Activated CD4-positive, alpha-beta memory T cell treated with anti-CD3 and anti-CD28 coated beads for 36 hours (primary cell): ENCODE measurements around the gene ZNF827. TPM values are rescaled to one million over a fixed set of nuclear protein-coding genes. Genes with fewer than 3 reads are reported as not detected.
A peak's percentile ranks its signal among the peaks of the same experiment; 100 is the strongest.

ENCODE experiments used
- CTCF ChIA-PET: fragments of 350-600 bp; sonication (Branson Sonifier 250); formaldehyde crosslinking; loops from one replicate; lab custom pipeline; 2021; ENCODE audit warnings: antibody characterized with exemption, inconsistent platforms; lab: Charles Lee
- POLR2A ChIA-PET: fragments of 350-600 bp; sonication (Branson Sonifier 250); formaldehyde crosslinking; loops from one replicate; lab custom pipeline; 2021; ENCODE audit warnings: antibody characterized with exemption; lab: Charles Lee
- DNase-seq: peaks from one replicate; pipeline ENCODE4 v3.0.0-alpha.2; 2020
- H3K27ac Mint-ChIP-seq: one replicate; pipeline ENCODE4 v1.8.0; 2021; ENCODE audit warnings: mixed read lengths
- H3K27me3 Mint-ChIP-seq: one replicate; pipeline ENCODE4 v1.8.0; 2021; ENCODE audit warnings: mixed read lengths
- H3K36me3 Mint-ChIP-seq: one replicate; pipeline ENCODE4 v1.8.0; 2021; ENCODE audit warnings: mixed read lengths
- H3K4me1 Mint-ChIP-seq: one replicate; pipeline ENCODE4 v1.8.0; 2021; ENCODE audit warnings: low read depth, mixed read lengths
- H3K4me3 Mint-ChIP-seq: one replicate; pipeline ENCODE4 v1.8.0; 2021; ENCODE audit warnings: mild to moderate bottlenecking, mixed read lengths
- H3K9me3 Mint-ChIP-seq: one replicate; pipeline ENCODE4 v1.8.0; 2021; ENCODE audit warnings: mixed read lengths
- intact Hi-C: fragments of 100-400 bp; cut with micrococcal nuclease; formaldehyde crosslinking; loops from one replicate; pipeline ENCODE4 v1.15.1; 2023
- total RNA-seq, 2 experiments: library from RNA; stranded (reverse); gene quantifications; one replicate each; pipeline ENCODE4 v1.2.3, GENCODE V29; 2021

ZNF827 gene
- 10 to 100 TPM; 17.3 to 17.7 TPM for total RNA-seq

DNA sequence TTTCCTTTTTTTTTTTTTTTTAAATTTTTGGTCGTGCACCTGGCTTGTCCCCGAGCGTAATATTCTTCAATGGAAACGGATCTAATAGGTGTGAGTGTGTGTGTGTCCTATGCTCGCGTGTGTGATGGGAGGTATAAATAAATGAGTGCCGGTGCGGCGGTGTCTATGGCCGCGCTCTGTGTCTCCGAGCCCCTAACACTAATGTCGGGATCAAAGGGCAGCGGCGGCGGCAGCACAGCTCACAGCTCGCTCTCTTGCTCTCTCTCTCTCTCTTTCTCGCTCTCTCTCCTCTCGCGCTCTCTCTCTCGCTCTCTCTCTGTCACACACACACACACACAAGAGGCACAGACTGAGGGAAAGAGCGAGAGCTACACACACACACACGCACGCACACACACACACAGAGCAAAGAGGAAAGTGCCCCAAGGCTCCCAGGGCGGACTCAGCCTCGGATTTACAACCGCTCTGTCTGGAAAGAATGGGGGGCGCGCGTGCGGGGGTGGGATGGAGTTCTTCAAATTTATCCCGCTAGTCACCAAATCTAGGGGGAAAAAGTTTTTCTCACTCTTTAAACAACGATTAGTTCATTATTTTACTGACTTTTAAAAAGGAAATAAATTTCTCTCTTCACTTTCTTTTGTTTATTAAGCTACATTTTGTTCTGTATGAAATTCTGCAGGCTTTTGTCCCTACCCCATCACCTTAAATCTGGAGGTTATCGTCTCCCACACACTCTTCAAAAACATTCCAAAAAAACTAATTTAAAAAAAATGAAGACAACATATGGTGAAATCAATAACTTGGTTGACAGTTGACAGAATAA, at the start of gene ZNF827:
Gene ZNF827, minus strand, starts transcription at position 206 of the 823 bp plus-strand sequence. CDS start 416 bp downstream, outside the sequence.
- H3K36me3 Mint-ChIP-seq, result peaks cover 5% of the 10 kb centered on the region
- ChIA-PET CTCF (interaction anchor here (0.5 to 1.7 kb wide), 4 partner anchors 11 to 322 kb away, joined by 3 to 5 read pairs (median 4); no protein-coding TSS in a partner anchor), POLR2A (interaction anchor here (1.1 to 1.9 kb wide), 3 partner anchors 131 to 320 kb away, joined by 3 to 7 read pairs (median 6); partner anchors contain the start of gene MMAA)
- no peaks in the 10 kb centered on the region for H3K9me3 Mint-ChIP-seq
- peak within 1 kb of the TSS; percentile 94 for H3K4me3 Mint-ChIP-seq
- H3K27me3 Mint-ChIP-seq, result peaks cover 1% of the 10 kb centered on the region
- H3K4me1 Mint-ChIP-seq, result peaks cover 38% of the 10 kb centered on the region
- intact Hi-C loops, result loop anchor here (1.0 to 5.0 kb wide), 9 partner anchors 18 to 842 kb away; partner anchors contain the start of genes ABCE1, ANAPC10, LSM6 and SLC10A7
- H3K27ac Mint-ChIP-seq, result peak within 1 kb of the TSS; percentile 97
- peak; percentile 81 for DNase-seq

DNA sequence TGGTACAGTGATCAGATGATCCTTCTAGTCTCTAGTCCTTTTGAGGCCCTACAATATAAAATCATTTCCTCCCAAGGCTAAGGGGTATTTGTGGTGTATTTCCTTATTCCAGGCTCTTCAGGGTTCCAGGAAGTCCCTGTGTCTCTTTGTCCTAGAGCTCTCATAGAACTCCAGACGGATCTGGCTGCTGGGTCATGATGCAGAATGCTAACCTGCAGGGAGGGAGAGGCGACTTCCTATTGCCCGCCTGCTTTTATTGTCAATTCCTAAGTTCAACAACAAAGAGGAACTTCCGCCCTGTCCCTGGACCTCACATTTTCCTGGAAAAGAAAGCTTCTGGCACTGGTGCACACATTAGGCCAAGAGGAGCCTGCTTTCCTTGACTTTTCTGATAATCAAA, 45.9 kb upstream of the ZNF827 start:
- Mint-ChIP-seq H3K4me3 (no peak overlapping the region), H3K4me1 (no peaks in the 10 kb centered on the region), H3K9me3 (no peaks in the 10 kb centered on the region), H3K36me3 (no peaks in the 10 kb centered on the region), H3K27ac (no peak overlapping the region), H3K27me3 (no peaks in the 10 kb centered on the region)
- no peak for DNase-seq
- ChIA-PET POLR2A (no interaction called here), CTCF (no interaction called here)
- intact Hi-C loops, result no loop called here

- Mint-ChIP-seq H3K4me1 (no peaks in the 10 kb centered on the region), H3K9me3 (no peaks in the 10 kb centered on the region), H3K27me3 (no peaks in the 10 kb centered on the region), H3K27ac (no peak overlapping the region), H3K36me3 (no peaks in the 10 kb centered on the region), H3K4me3 (no peak overlapping the region)
- POLR2A ChIA-PET, result no interaction called here
- no peak for DNase-seq
- CTCF ChIA-PET, result no interaction called here
- intact Hi-C loops, result no loop called here
Measured at GRCh38 chr4:145982791-145983190, 44.2 kb upstream of the ZNF827 start.

DNA sequence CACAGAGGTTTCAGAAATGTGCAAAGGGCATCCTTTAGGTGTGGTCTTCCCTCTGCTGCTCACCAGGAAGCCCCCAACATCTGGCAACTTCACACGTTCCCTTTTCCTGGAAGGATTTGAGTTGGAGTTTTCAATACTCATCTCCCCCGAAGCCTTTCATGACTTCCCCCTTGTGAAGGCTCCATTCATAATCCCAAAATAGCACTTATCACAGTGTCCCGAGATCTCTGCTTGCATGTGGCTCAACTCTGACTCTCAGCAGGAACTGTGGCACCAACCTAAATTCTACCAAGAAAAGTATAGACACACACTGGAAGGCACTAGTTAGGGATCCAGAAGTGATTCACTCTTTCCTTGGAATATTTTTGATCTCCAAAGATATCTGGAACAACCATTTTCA, 40.5 kb upstream of the ZNF827 start:
- no peak for DNase-seq
- ChIA-PET CTCF (no interaction called here), POLR2A (no interaction called here)
- Mint-ChIP-seq H3K4me1 (no peaks in the 10 kb centered on the region), H3K27ac (no peak overlapping the region), H3K27me3 (peaks cover 4% of the 10 kb centered on the region), H3K4me3 (no peak overlapping the region), H3K36me3 (no peaks in the 10 kb centered on the region), H3K9me3 (no peaks in the 10 kb centered on the region)
- intact Hi-C loops, result no loop called here

DNA sequence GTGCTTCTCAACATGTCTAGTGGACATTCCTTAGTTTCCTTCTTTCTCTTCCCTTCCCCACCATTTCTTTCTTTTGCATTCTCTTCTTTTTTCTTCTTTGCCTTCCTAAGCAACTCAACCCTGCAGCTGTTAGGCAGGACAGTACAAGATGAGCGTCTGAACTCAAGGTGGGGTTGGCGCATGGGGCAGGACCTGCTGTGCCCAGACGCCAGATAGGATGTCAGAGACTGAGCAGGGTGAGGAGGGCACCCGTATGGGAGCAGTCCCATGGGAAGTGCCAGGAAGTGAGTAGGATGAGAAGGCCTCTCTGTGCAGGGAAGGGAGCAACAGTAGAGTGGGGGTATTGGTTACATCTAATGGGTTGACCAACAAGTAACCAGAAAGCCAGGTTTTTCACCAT, 38.1 kb upstream of the ZNF827 start:
- intact Hi-C loops, result no loop called here
- peaks cover 4% of the 10 kb centered on the region for H3K27me3 Mint-ChIP-seq
- H3K4me3 Mint-ChIP-seq, result no peak overlapping the region
- POLR2A ChIA-PET, result no interaction called here
- CTCF ChIA-PET, result no interaction called here
- no peaks in the 10 kb centered on the region for H3K4me1 Mint-ChIP-seq
- no peaks in the 10 kb centered on the region for H3K36me3 Mint-ChIP-seq
- no peak for DNase-seq
- no peaks in the 10 kb centered on the region for H3K9me3 Mint-ChIP-seq
- no peak overlapping the region for H3K27ac Mint-ChIP-seq

DNA sequence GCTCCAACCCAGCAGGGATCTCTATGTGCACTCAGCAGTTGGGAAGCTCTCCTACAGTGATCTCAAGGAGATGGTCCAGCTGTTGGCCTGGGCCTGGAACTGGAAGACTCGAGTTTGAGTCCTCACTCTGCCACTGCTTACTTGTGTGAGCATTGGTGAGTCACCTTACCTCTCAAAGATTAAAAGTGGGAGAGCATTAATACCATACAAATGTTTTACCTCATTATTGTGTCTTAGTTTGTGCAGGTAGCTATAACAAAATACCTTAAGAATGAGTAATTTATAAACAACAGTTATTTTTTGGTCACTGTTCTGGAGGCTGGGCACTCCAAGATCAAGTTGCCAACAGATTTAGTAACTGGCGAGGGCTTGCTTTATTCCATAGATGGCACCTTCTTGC, 21.4 kb upstream of the ZNF827 start:
- no peak overlapping the region for H3K4me3 Mint-ChIP-seq
- H3K27ac Mint-ChIP-seq, result no peak overlapping the region
- H3K27me3 Mint-ChIP-seq, result peaks cover 10% of the 10 kb centered on the region
- CTCF ChIA-PET, result no interaction called here
- peaks cover 5% of the 10 kb centered on the region for H3K9me3 Mint-ChIP-seq
- H3K36me3 Mint-ChIP-seq, result no peaks in the 10 kb centered on the region
- no peak for DNase-seq
- intact Hi-C loops, result no loop called here
- H3K4me1 Mint-ChIP-seq, result peaks cover 4% of the 10 kb centered on the region
- POLR2A ChIA-PET, result no interaction called here

DNA sequence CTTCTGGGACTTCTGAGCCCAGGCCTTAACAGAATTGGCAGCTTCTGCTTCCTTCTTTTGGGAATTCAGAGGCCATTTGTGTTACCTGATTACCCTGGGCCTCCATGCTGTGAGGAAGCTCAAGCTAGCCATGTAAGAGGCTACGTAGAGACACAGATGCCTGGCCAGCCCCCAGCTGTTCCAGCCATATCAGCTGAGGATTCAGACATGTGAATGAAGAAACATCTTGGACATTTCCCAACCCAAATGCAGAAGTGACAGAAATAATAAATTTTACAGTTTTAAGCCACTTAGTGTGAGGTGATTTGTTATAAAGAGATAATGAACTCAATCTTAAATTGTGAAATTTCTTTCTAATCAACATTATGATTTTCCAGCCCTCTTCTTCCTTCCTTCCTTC, 18.7 kb upstream of the ZNF827 start:
- no peaks in the 10 kb centered on the region for H3K36me3 Mint-ChIP-seq
- H3K4me1 Mint-ChIP-seq, result peaks cover 4% of the 10 kb centered on the region
- no peak overlapping the region for H3K27ac Mint-ChIP-seq

GRCh38 chr4:145956288-145956890, 17.8 kb upstream of the ZNF827 start:
- peak; percentile 17 for DNase-seq
- Mint-ChIP-seq H3K36me3 (no peaks in the 10 kb centered on the region), H3K27me3 (peaks cover 9% of the 10 kb centered on the region), H3K27ac (no peak overlapping the region), H3K4me1 (peaks cover 4% of the 10 kb centered on the region), H3K9me3 (peaks cover 5% of the 10 kb centered on the region), H3K4me3 (no peak overlapping the region)
- CTCF ChIA-PET, result interaction anchor here (1.0 to 1.6 kb wide), 3 partner anchors 14 to 339 kb away, joined by 4 to 8 read pairs (median 5); no protein-coding TSS in a partner anchor
- intact Hi-C loops, result loop anchor here (2.0 to 10.0 kb wide), 3 partner anchors 18 to 1138 kb away; partner anchors contain the start of gene ZNF827
- POLR2A ChIA-PET, result no interaction called here

More for the DNA sequence above, 18.7 kb upstream of the ZNF827 start:
- DNase-seq, result no peak
- ChIA-PET CTCF (interaction anchor here (1.6 kb wide), 1 partner anchor 340 kb away, joined by 5 read pairs; no protein-coding TSS in a partner anchor), POLR2A (no interaction called here)
- intact Hi-C loops, result loop anchor here (2.0 to 10.0 kb wide), 3 partner anchors 19 to 1137 kb away; partner anchors contain the start of gene ZNF827
- Mint-ChIP-seq H3K4me3 (no peak overlapping the region), H3K9me3 (peaks cover 5% of the 10 kb centered on the region), H3K27me3 (peaks cover 9% of the 10 kb centered on the region)

- Mint-ChIP-seq H3K4me1 (peaks cover 4% of the 10 kb centered on the region), H3K27me3 (peaks cover 8% of the 10 kb centered on the region), H3K4me3 (no peak overlapping the region), H3K36me3 (no peaks in the 10 kb centered on the region), H3K27ac (no peak overlapping the region), H3K9me3 (peaks cover 5% of the 10 kb centered on the region)
- CTCF ChIA-PET, result no interaction called here
- intact Hi-C loops, result loop anchor here (5.0 to 10.0 kb wide), 2 partner anchors 962 to 1140 kb away; no protein-coding TSS in a partner anchor
- POLR2A ChIA-PET, result no interaction called here
- DNase-seq, result no peak
Measured at GRCh38 chr4:145954924-145955339, 16.3 kb upstream of the ZNF827 start.

DNA sequence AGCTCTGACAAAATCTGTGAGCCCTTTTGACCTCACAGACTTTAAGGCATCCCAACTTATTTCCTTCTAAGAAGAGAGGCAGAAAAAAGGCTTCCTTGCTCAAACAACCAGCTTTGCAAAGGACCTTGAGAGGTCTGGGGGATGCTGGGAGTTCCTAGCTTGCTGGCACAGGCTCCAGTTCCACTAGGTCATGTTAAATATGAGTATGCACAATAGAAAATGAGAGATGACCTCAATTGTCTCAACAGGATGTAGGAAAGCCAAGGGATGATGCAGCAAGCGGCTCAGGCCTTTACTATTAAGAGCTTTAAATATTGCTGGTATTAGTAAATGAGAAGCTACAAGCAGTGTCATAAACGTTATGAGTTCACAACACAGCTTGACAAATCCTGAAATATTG, 13.3 kb upstream of the ZNF827 start:
- intact Hi-C loops, result loop anchor here (10.0 kb wide), 1 partner anchor 1143 kb away; no protein-coding TSS in a partner anchor
- H3K9me3 Mint-ChIP-seq, result no peaks in the 10 kb centered on the region
- peaks cover 14% of the 10 kb centered on the region for H3K27me3 Mint-ChIP-seq
- ChIA-PET POLR2A (no interaction called here), CTCF (interaction anchor here (1.2 kb wide), 1 partner anchor 144 kb away, joined by 3 read pairs; no protein-coding TSS in a partner anchor)
- H3K4me3 Mint-ChIP-seq, result no peak overlapping the region
- H3K36me3 Mint-ChIP-seq, result no peaks in the 10 kb centered on the region
- H3K27ac Mint-ChIP-seq, result no peak overlapping the region
- DNase-seq, result no peak
- peaks cover 4% of the 10 kb centered on the region for H3K4me1 Mint-ChIP-seq

- no peak for DNase-seq
- no peak overlapping the region for H3K27ac Mint-ChIP-seq
- no peak overlapping the region for H3K4me3 Mint-ChIP-seq
- peaks cover 10% of the 10 kb centered on the region for H3K27me3 Mint-ChIP-seq
- POLR2A ChIA-PET, result no interaction called here
- no peaks in the 10 kb centered on the region for H3K36me3 Mint-ChIP-seq
- H3K9me3 Mint-ChIP-seq, result no peaks in the 10 kb centered on the region
- CTCF ChIA-PET, result interaction anchor here (1.1 kb wide), 1 partner anchor 148 kb away, joined by 3 read pairs; no protein-coding TSS in a partner anchor
- no peaks in the 10 kb centered on the region for H3K4me1 Mint-ChIP-seq
- intact Hi-C loops, result no loop called here
Measured at GRCh38 chr4:145945431-145946155, 7.0 kb upstream of the ZNF827 start.
